GM23248 (cell line): ENCODE measurements around the gene PRSS1. TPM values are rescaled to one million over a fixed set of nuclear protein-coding genes. Genes with fewer than 3 reads are reported as not detected.

Experiments used
- DNase-seq: peaks from one replicate; pipeline ENCODE4 v3.0.0-alpha.2; 2015
- H2AFZ ChIP-seq: fragments of 200-600 bp; sonication (generic); 2 replicates; pipeline ENCODE4 v1.6.1; 2016; ENCODE audit warnings: antibody characterized with exemption
- H3F3A ChIP-seq: fragments of 200-600 bp; sonication (generic); 2 replicates; pipeline ENCODE4 v1.6.1; 2016; ENCODE audit warnings: mild to moderate bottlenecking, antibody characterized with exemption, mixed run types; ENCODE audit not compliant: insufficient read depth
- H3K27ac ChIP-seq: fragments of 200-600 bp; sonication (generic); 2 replicates; pipeline ENCODE4 v1.5.1; 2016; ENCODE audit warnings: mild to moderate bottlenecking
- H3K27me3 ChIP-seq: fragments of 200-600 bp; sonication (generic); replicated peaks from 2 replicates; pipeline ENCODE4 v1.6.1; 2016; ENCODE audit warnings: mild to moderate bottlenecking; ENCODE audit not compliant: insufficient read depth
- H3K36me3 ChIP-seq: fragments of 200-600 bp; sonication (generic); 2 replicates; pipeline ENCODE4 v1.6.1; 2016; ENCODE audit warnings: low read depth, mild to moderate bottlenecking
- H3K4me1 ChIP-seq: fragments of 200-600 bp; sonication (generic); 2 replicates; pipeline ENCODE4 v1.6.1; 2016; ENCODE audit warnings: mild to moderate bottlenecking; ENCODE audit not compliant: insufficient read depth
- H3K4me2 ChIP-seq: fragments of 200-600 bp; sonication (generic); one replicate; pipeline ENCODE4 v1.6.1; 2016; ENCODE audit warnings: mild to moderate bottlenecking; ENCODE audit not compliant: unreplicated experiment
- H3K4me3 ChIP-seq: fragments of 200-600 bp; sonication (generic); 2 replicates; pipeline ENCODE4 v1.5.1; 2016; ENCODE audit warnings: mild to moderate bottlenecking
- H3K79me2 ChIP-seq: fragments of 200-600 bp; sonication (generic); 2 replicates; pipeline ENCODE4 v1.6.1; 2016; ENCODE audit warnings: mild to moderate bottlenecking; ENCODE audit not compliant: insufficient read depth
- H3K9ac ChIP-seq: fragments of 200-600 bp; sonication (generic); 2 replicates; pipeline ENCODE4 v1.6.1; 2016; ENCODE audit warnings: mild to moderate bottlenecking
- H3K9me2 ChIP-seq: fragments of 200-600 bp; sonication (generic); 2 replicates; pipeline ENCODE4 v1.6.1; 2016; ENCODE audit warnings: mixed run types, mild to moderate bottlenecking, moderate library complexity; ENCODE audit not compliant: insufficient read depth
- H3K9me3 ChIP-seq: fragments of 200-600 bp; sonication (generic); one replicate; pipeline ENCODE4 v1.6.1; 2017; ENCODE audit warnings: low read depth
- H4K20me1 ChIP-seq: fragments of 200-600 bp; sonication (generic); 2 replicates; pipeline ENCODE4 v1.6.0; 2016; ENCODE audit not compliant: insufficient read depth
- EZH2 ChIP-seq: fragments of 200-600 bp; sonication (generic); IDR thresholded peaks from 2 replicates; pipeline ENCODE4 v1.6.1; 2018; ENCODE audit warnings: antibody characterized with exemption, mild to moderate bottlenecking; ENCODE audit not compliant: insufficient read depth, poor library complexity, severe bottlenecking
- EZH2phosphoT487 ChIP-seq: fragments of 200-600 bp; sonication (generic); IDR thresholded peaks from 2 replicates; pipeline ENCODE4 v1.6.1; 2018; ENCODE audit warnings: antibody characterized with exemption, moderate library complexity, mild to moderate bottlenecking, low read depth; ENCODE audit not compliant: insufficient read depth
- WGBS, 2 experiments: methylation state at CpG; one replicate each; pipeline ENCODE4 v1.1.6; 2015 to 2017; ENCODE audit warnings: low lambda C conversion rate in 2 of 2, low coverage in 1 of 2; ENCODE audit errors: missing lambda C conversion rate in 2 of 2; 5-methylcytosine and 5-hydroxymethylcytosine counted together
- in situ Hi-C: fragments of 300-500 bp; cut with MboI; formaldehyde crosslinking; loops from 2 replicates; pipeline ENCODE4 v1.15.0; 2020
- polyA plus RNA-seq: library from polyadenylated mRNA; unstranded; fragments of >200 nt; fragmentation: Nextera tagmentation; extraction: Ambion mirVana; gene quantifications from 2 replicates; pipeline ENCODE4 v1.2.1, GENCODE V29; 2016
- total RNA-seq: library from RNA; depleted of rRNA; stranded (reverse); fragments of >200 nt; shearing (Covaris generic); gene quantifications from 2 replicates; pipeline ENCODE4 v1.2.3, GENCODE V29; 2014

PRSS1 gene
- total and polyA plus RNA-seq, 2 experiments from 2014 or later: not detected

DNA sequence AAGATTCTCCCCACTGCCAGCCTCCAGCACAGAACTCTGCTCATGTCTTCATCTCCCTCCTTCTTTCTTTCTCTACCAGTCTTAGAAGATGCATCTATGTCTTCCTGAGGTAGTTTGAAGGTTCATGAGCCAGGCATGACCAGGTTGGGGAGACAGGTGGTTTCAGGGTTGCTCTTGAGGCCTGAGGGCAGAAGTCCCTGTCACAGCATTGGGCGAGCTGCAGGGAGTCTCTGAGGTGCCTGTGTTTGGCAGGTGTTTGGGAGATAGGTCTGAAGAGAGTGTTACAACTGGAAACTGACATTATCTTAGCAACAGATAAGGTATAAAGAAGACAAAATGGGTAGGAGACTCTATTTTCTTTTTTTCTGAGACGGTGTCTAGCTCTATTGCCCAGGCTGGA, 40.2 kb downstream of the PRSS1 start:
- H3K27me3 ChIP-seq: peaks cover 47% of the 10 kb centered on the region
- H3K79me2 ChIP-seq: no peaks in the 10 kb centered on the region
- no peaks in the 10 kb centered on the region for H3F3A ChIP-seq
- in situ Hi-C loops: loop anchor here (10.0 kb wide), 1 partner anchor 265 kb away; no protein-coding TSS in a partner anchor
- H3K9me3 ChIP-seq: no peaks in the 10 kb centered on the region
- no peaks in the 10 kb centered on the region for H4K20me1 ChIP-seq
- no peak for DNase-seq
- H3K9me2 ChIP-seq: no peaks in the 10 kb centered on the region
- H3K4me1 ChIP-seq: no peaks in the 10 kb centered on the region
- no peak overlapping the region for H3K4me3 ChIP-seq
- H2AFZ ChIP-seq: no peak overlapping the region
- no peak overlapping the region for H3K9ac ChIP-seq
- H3K36me3 ChIP-seq: no peaks in the 10 kb centered on the region
- TF ChIP-seq EZH2phosphoT487: no peak
- no peak for TF ChIP-seq EZH2
- no peak overlapping the region for H3K4me2 ChIP-seq
- WGBS, 2 experiments: 7 to 23% methylated on average over 2 of the region's 2 CpGs
- no peak overlapping the region for H3K27ac ChIP-seq

DNA sequence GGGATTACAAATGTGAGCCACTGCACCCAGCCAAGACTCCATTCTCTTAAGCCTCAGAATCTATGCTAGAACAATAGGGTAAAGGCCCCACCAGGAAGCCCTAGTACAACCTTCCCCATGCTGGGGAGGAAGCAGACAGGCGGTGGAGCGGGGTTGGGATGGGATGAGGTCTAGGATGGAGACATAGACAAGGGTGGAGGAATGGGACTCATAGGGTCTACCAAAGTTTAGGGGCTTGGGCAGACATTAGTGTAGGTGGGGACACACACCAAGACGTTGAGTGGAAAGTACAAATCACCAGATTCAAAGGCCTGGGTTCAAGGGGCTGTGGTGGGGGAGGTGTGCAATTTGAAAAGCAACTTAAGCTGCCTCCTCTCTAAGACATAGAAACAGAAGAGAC, 40.8 kb downstream of the PRSS1 start:
- Histone ChIP-seq H3K27me3 (peaks cover 53% of the 10 kb centered on the region), H3F3A (no peaks in the 10 kb centered on the region), H3K79me2 (no peaks in the 10 kb centered on the region), H3K36me3 (no peaks in the 10 kb centered on the region), H3K9me3 (no peaks in the 10 kb centered on the region), H3K4me2 (no peak overlapping the region), H4K20me1 (no peaks in the 10 kb centered on the region), H3K4me1 (no peaks in the 10 kb centered on the region), H3K9ac (no peak overlapping the region), H2AFZ (no peak overlapping the region), H3K9me2 (no peaks in the 10 kb centered on the region), H3K4me3 (no peak overlapping the region), H3K27ac (no peak overlapping the region)
- TF ChIP-seq EZH2 (no peak), EZH2phosphoT487 (no peak)
- no peak for DNase-seq
- in situ Hi-C loops: no loop called here
- WGBS, 2 experiments: 55 to 67% methylated on average over 3 of the region's 3 CpGs

DNA sequence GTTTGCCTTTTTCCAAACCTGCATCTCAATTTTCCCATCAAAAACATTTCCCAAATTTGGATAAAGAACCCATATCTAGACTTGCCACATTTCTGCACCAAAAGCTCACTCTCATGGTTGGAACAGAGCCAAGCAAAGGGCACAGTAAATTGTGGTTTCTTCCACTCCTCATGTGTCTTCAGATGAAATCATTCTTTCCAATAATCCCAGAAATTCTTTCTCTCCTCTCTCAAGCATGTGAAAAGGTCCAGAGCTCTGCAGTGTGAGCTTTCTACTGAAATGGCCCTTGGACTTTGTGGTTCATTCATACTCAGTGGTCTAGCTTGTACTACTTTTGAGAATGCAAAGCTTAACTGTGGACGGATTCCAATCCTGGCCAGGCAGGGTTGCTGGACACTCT, 41.3 kb downstream of the PRSS1 start:
- H3K4me2 ChIP-seq: no peak overlapping the region
- no peak overlapping the region for H3K27ac ChIP-seq
- in situ Hi-C loops: no loop called here
- H3K4me3 ChIP-seq: no peak overlapping the region
- no peaks in the 10 kb centered on the region for H3K36me3 ChIP-seq
- H3K79me2 ChIP-seq: no peaks in the 10 kb centered on the region
- no peak overlapping the region for H2AFZ ChIP-seq
- no peak overlapping the region for H3K9ac ChIP-seq
- no peaks in the 10 kb centered on the region for H3F3A ChIP-seq
- TF ChIP-seq EZH2: no peak
- TF ChIP-seq EZH2phosphoT487: no peak
- DNase-seq: no peak
- H3K27me3 ChIP-seq: peaks cover 57% of the 10 kb centered on the region
- H3K9me2 ChIP-seq: no peaks in the 10 kb centered on the region
- no peaks in the 10 kb centered on the region for H4K20me1 ChIP-seq
- WGBS, 2 experiments: 25 to 30% methylated on average over 1 of the region's 1 CpG
- H3K4me1 ChIP-seq: no peaks in the 10 kb centered on the region
- H3K9me3 ChIP-seq: no peaks in the 10 kb centered on the region

DNA sequence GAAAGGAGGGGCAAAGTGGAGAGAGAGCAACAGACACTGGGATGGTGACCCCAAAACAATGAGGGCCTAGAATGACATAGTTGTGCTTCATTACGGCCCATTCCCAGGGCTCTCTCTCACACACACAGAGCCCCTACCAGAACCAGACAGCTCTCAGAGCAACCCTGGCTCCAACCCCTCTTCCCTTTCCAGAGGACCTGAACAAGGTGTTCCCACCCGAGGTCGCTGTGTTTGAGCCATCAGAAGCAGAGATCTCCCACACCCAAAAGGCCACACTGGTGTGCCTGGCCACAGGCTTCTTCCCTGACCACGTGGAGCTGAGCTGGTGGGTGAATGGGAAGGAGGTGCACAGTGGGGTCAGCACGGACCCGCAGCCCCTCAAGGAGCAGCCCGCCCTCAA, 42.2 kb downstream of the PRSS1 start:
- H2AFZ ChIP-seq: no peak overlapping the region
- 45 to 48% methylated on average over 7 of the region's 7 CpGs for WGBS, 2 experiments
- no peaks in the 10 kb centered on the region for H3K36me3 ChIP-seq
- peaks cover 66% of the 10 kb centered on the region for H3K27me3 ChIP-seq
- TF ChIP-seq EZH2phosphoT487 (no peak), EZH2 (no peak)
- in situ Hi-C loops: no loop called here
- no peaks in the 10 kb centered on the region for H3K4me1 ChIP-seq
- H3K9me2 ChIP-seq: no peaks in the 10 kb centered on the region
- H3K9me3 ChIP-seq: no peaks in the 10 kb centered on the region
- DNase-seq: no peak
- H3K27ac ChIP-seq: no peak overlapping the region
- no peaks in the 10 kb centered on the region for H4K20me1 ChIP-seq
- H3K9ac ChIP-seq: no peak overlapping the region
- H3F3A ChIP-seq: no peaks in the 10 kb centered on the region
- H3K79me2 ChIP-seq: no peaks in the 10 kb centered on the region
- no peak overlapping the region for H3K4me3 ChIP-seq
- H3K4me2 ChIP-seq: no peak overlapping the region

DNA sequence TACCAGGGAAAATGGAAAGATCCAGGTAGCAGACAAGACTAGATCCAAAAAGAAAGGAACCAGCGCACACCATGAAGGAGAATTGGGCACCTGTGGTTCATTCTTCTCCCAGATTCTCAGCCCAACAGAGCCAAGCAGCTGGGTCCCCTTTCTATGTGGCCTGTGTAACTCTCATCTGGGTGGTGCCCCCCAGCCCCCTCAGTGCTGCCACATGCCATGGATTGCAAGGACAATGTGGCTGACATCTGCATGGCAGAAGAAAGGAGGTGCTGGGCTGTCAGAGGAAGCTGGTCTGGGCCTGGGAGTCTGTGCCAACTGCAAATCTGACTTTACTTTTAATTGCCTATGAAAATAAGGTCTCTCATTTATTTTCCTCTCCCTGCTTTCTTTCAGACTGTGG, 42.9 kb downstream of the PRSS1 start:
- Histone ChIP-seq H3K9me3 (no peaks in the 10 kb centered on the region), H3K36me3 (no peaks in the 10 kb centered on the region), H3K4me2 (no peak overlapping the region), H3K27ac (no peak overlapping the region), H3K4me1 (no peaks in the 10 kb centered on the region), H3F3A (no peaks in the 10 kb centered on the region), H3K27me3 (peaks cover 70% of the 10 kb centered on the region), H4K20me1 (no peaks in the 10 kb centered on the region), H3K9ac (no peak overlapping the region), H3K79me2 (no peaks in the 10 kb centered on the region), H3K4me3 (no peak overlapping the region), H2AFZ (no peak overlapping the region), H3K9me2 (no peaks in the 10 kb centered on the region)
- in situ Hi-C loops: no loop called here
- no peak for TF ChIP-seq EZH2phosphoT487
- TF ChIP-seq EZH2: no peak
- DNase-seq: no peak
- WGBS, 2 experiments: 67 to 83% methylated on average over 1 of the region's 1 CpG
